Neural progenitor cell (in vitro differentiated cells): ENCODE measurements around the gene PRG3.
"Not testable (repeated sequence)": the region's sequence is repeated elsewhere in the genome, so short reads cannot be mapped to it uniquely, and the experiment has no call there.

ENCODE experiments used
- EZH2 ChIP-seq: fragments of 200-600 bp; sonication (generic); IDR thresholded peaks from 2 replicates; pipeline ENCODE4 v1.6.1; 2017; ENCODE audit warnings: antibody characterized with exemption, mild to moderate bottlenecking, moderate library complexity
- TF ChIP-seq, protein P1 (sequence below): fragments of 200-600 bp; sonication (generic); IDR thresholded peaks from 2 replicates; pipeline ENCODE4 v1.5.1; 2017; ENCODE audit warnings: antibody characterized with exemption, mild to moderate bottlenecking

- TF ChIP-seq, protein P1, sequence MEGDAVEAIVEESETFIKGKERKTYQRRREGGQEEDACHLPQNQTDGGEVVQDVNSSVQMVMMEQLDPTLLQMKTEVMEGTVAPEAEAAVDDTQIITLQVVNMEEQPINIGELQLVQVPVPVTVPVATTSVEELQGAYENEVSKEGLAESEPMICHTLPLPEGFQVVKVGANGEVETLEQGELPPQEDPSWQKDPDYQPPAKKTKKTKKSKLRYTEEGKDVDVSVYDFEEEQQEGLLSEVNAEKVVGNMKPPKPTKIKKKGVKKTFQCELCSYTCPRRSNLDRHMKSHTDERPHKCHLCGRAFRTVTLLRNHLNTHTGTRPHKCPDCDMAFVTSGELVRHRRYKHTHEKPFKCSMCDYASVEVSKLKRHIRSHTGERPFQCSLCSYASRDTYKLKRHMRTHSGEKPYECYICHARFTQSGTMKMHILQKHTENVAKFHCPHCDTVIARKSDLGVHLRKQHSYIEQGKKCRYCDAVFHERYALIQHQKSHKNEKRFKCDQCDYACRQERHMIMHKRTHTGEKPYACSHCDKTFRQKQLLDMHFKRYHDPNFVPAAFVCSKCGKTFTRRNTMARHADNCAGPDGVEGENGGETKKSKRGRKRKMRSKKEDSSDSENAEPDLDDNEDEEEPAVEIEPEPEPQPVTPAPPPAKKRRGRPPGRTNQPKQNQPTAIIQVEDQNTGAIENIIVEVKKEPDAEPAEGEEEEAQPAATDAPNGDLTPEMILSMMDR, result not testable (repeated sequence)
- TF ChIP-seq EZH2, result not testable (repeated sequence)
Observed at GRCh38 chr11:57403003-57403801, 22.3 kb upstream of the PRG3 start.
